Measurements from ENCODE around the gene PRKAR2B.

- TF ChIP-seq POLR2AphosphoS5 (IDR thresholded peaks at IDR 0.05; ENCODE audit: low read depth, low read length) (no peak), TAF1 (IDR thresholded peaks at IDR 0.05; ENCODE audit: low read depth, low read length) (no peak), POLR2A (IDR thresholded peaks at IDR 0.05; ENCODE audit: low read depth, low read length) (no peak), SPI1 (IDR thresholded peaks at IDR 0.05; ENCODE audit: low read depth, low read length) (no peak), POU2F2 (IDR thresholded peaks at IDR 0.05; ENCODE audit: low read depth, low read length) (no peak)
Measured at GRCh38 chr7:107007007-107007891, 37.3 kb upstream of the PRKAR2B start.

Measured in GM12891 (cell line).